H9 (cell line): ENCODE results near the gene LEPROT. TPM values are rescaled to one million over a fixed set of nuclear protein-coding genes. Genes with fewer than 3 reads are reported as not detected.
A peak's percentile ranks its signal among the peaks of the same experiment; 100 is the strongest.

ENCODE experiments used
- DNase-seq: peaks from one replicate; pipeline ENCODE4 v3.0.0-alpha.2; 2017
- H2AFZ ChIP-seq: one replicate; pipeline ENCODE4 v1.6.1; 2013; ENCODE audit warnings: mild to moderate bottlenecking, low read length, control low read depth, moderate library complexity
- H2AK5ac ChIP-seq: 2 replicates; pipeline ENCODE4 v1.6.1; 2013; ENCODE audit warnings: low read length, control low read depth, mixed read lengths; ENCODE audit not compliant: insufficient read length
- H2BK120ac ChIP-seq: one replicate; pipeline ENCODE4 v1.6.1; 2013; ENCODE audit warnings: low read depth, mild to moderate bottlenecking, low read length, control low read depth, inconsistent platforms; ENCODE audit not compliant: poor library complexity, severe bottlenecking
- H2BK12ac ChIP-seq: 2 replicates; pipeline ENCODE4 v1.6.1; 2013; ENCODE audit warnings: low read length, control low read depth, mixed read lengths, low read depth; ENCODE audit not compliant: insufficient read length
- H2BK15ac ChIP-seq: 2 replicates; pipeline ENCODE4 v1.6.1; 2013; ENCODE audit warnings: low read depth, low read length, control low read depth
- H2BK20ac ChIP-seq: one replicate; pipeline ENCODE4 v1.6.1; 2013; ENCODE audit warnings: low read depth, mild to moderate bottlenecking, low read length, control low read depth, inconsistent platforms; ENCODE audit not compliant: poor library complexity, severe bottlenecking
- H2BK5ac ChIP-seq: 2 replicates; pipeline ENCODE4 v1.6.1; 2013; ENCODE audit warnings: low read length, control low read depth, mixed read lengths; ENCODE audit not compliant: insufficient read length
- H3K14ac ChIP-seq: 2 replicates; pipeline ENCODE4 v1.6.1; 2013; ENCODE audit warnings: low read length, control low read depth; ENCODE audit not compliant: insufficient read depth
- H3K18ac ChIP-seq: 2 replicates; pipeline ENCODE4 v1.6.1; 2013; ENCODE audit warnings: low read depth, mild to moderate bottlenecking, mixed read lengths, low read length, control low read depth; ENCODE audit not compliant: insufficient read length
- H3K23ac ChIP-seq: 2 replicates; pipeline ENCODE4 v1.6.1; 2013; ENCODE audit warnings: low read length, control low read depth, mixed read lengths, low read depth; ENCODE audit not compliant: insufficient read length
- H3K23me2 ChIP-seq: 2 replicates; pipeline ENCODE4 v1.6.1; 2013; ENCODE audit warnings: low read depth, mild to moderate bottlenecking, mixed read lengths, low read length, control low read depth; ENCODE audit not compliant: insufficient read length, poor library complexity, severe bottlenecking
- H3K27ac ChIP-seq: 2 replicates; pipeline ENCODE4 v1.5.1; 2013; ENCODE audit warnings: low read length, control low read depth, mixed read lengths, low read depth; ENCODE audit not compliant: insufficient read length
- H3K27me3 ChIP-seq: 2 replicates; pipeline ENCODE4 v1.6.1; 2013; ENCODE audit warnings: low read length, control low read depth, inconsistent platforms; ENCODE audit not compliant: insufficient read depth
- H3K4ac ChIP-seq: 2 replicates; pipeline ENCODE4 v1.6.1; 2013; ENCODE audit warnings: low read depth, mild to moderate bottlenecking, control low read depth, inconsistent platforms, low read length, moderate library complexity
- H3K4me1 ChIP-seq: 2 replicates; pipeline ENCODE4 v1.6.1; 2013; ENCODE audit warnings: low read length, control low read depth, inconsistent platforms; ENCODE audit not compliant: insufficient read depth
- H3K4me2 ChIP-seq: 2 replicates; pipeline ENCODE4 v1.6.1; 2013; ENCODE audit warnings: low read length, control low read depth, mixed read lengths; ENCODE audit not compliant: insufficient read length, insufficient read depth
- H3K56ac ChIP-seq: 2 replicates; pipeline ENCODE4 v1.6.1; 2013; ENCODE audit warnings: low read depth, mild to moderate bottlenecking, mixed read lengths, low read length, control low read depth; ENCODE audit not compliant: insufficient read length
- H3K79me1 ChIP-seq: 2 replicates; pipeline ENCODE4 v1.6.1; 2013; ENCODE audit warnings: low read depth, mild to moderate bottlenecking, moderate library complexity, low read length, control low read depth, inconsistent platforms; ENCODE audit not compliant: insufficient read depth, poor library complexity, severe bottlenecking
- H3K79me2 ChIP-seq: 2 replicates; pipeline ENCODE4 v1.6.1; 2013; ENCODE audit warnings: low read length, control low read depth, inconsistent platforms; ENCODE audit not compliant: insufficient read depth
- H3K9ac ChIP-seq: 2 replicates; pipeline ENCODE4 v1.6.1; 2013; ENCODE audit warnings: low read length, control low read depth, mixed read lengths; ENCODE audit not compliant: insufficient read length; ENCODE audit errors: extremely low read depth
- H3K9me3 ChIP-seq: one replicate; pipeline ENCODE4 v1.6.1; 2013; ENCODE audit warnings: low read depth, low read length, inconsistent platforms; ENCODE audit not compliant: control insufficient read depth
- H3T11ph ChIP-seq: one replicate; pipeline ENCODE4 v1.6.1; 2013; ENCODE audit warnings: mild to moderate bottlenecking, low read length, control low read depth, inconsistent platforms
- H4K20me1 ChIP-seq: one replicate; pipeline ENCODE4 v1.6.1; 2013; ENCODE audit not compliant: control insufficient read depth, insufficient read length, insufficient read depth
- H4K5ac ChIP-seq: 2 replicates; pipeline ENCODE4 v1.6.1; 2013; ENCODE audit warnings: low read depth, mild to moderate bottlenecking, mixed read lengths, low read length, control low read depth; ENCODE audit not compliant: insufficient read length
- H4K8ac ChIP-seq: replicated peaks from 2 replicates; pipeline ENCODE4 v1.6.1; 2013; ENCODE audit warnings: low read length, control low read depth, mixed read lengths, low read depth; ENCODE audit not compliant: insufficient read length
- H4K91ac ChIP-seq: 2 replicates; pipeline ENCODE4 v1.6.1; 2013; ENCODE audit warnings: low read depth, mild to moderate bottlenecking, moderate library complexity, mixed read lengths, low read length, control low read depth; ENCODE audit not compliant: insufficient read length
- H3K27ac Mint-ChIP-seq, 3 experiments: 2 replicates in 2 of 3; 3 replicates in 1 of 3; pipeline ENCODE4 v1.8.0; 2020 to 2021; ENCODE audit warnings: mixed read lengths in 3 of 3, mild to moderate bottlenecking in 1 of 3, moderate library complexity in 1 of 3
- H3K27me3 Mint-ChIP-seq: 2 replicates; pipeline ENCODE4 v1.8.0; 2021; ENCODE audit warnings: low read depth, mild to moderate bottlenecking, moderate library complexity, mixed read lengths
- H3K36me3 Mint-ChIP-seq, 3 experiments: 2 replicates in 2 of 3; 3 replicates in 1 of 3; pipeline ENCODE4 v1.8.0; 2020 to 2021; ENCODE audit warnings: low read depth in 3 of 3, mixed read lengths in 3 of 3; ENCODE audit not compliant: insufficient read depth in 1 of 3
- H3K4me1 Mint-ChIP-seq, 2 experiments: 2 replicates each; pipeline ENCODE4 v1.8.0; 2020; ENCODE audit warnings: mixed read lengths in 2 of 2
- H3K4me3 Mint-ChIP-seq, 2 experiments: 2 replicates in 1 of 2; 3 replicates in 1 of 2; pipeline ENCODE4 v1.8.0; 2020 to 2021; ENCODE audit warnings: mild to moderate bottlenecking in 2 of 2, mixed read lengths in 2 of 2, moderate library complexity in 1 of 2
- H3K9me3 Mint-ChIP-seq, 2 experiments: 2 replicates in 1 of 2; 3 replicates in 1 of 2; pipeline ENCODE4 v1.8.0; 2020; ENCODE audit warnings: mild to moderate bottlenecking in 2 of 2, mixed read lengths in 2 of 2, moderate library complexity in 1 of 2
- CTCF ChIP-seq: fragments of 200-600 bp; sonication (generic); conservative IDR thresholded peaks from 3 replicates; pipeline ENCODE4 v1.8.0; 2021; ENCODE audit warnings: antibody characterized with exemption, mild to moderate bottlenecking
- WGBS: extraction: QIAGEN DNeasy Blood & Tissue Kit; methylation state at CpG from one replicate; pipeline ENCODE4 v1.1.7; 2013; ENCODE audit warnings: missing lambda C conversion rate, low lambda C conversion rate, mixed read lengths; ENCODE audit not compliant: insufficient read length; ENCODE audit errors: extremely low coverage; 5-methylcytosine and 5-hydroxymethylcytosine counted together
- total RNA-seq: library from RNA; stranded (reverse); gene quantifications from 2 replicates; pipeline ENCODE4 v1.2.1, GENCODE V29; 2021

Gene LEPROT
- total RNA-seq, 1 experiment from 2014 or later: 32.6 TPM

GRCh38 chr1:65440322-65440900, 19.9 kb downstream of the LEPROT start:
- 100% methylated on average over 4 of the region's 12 CpGs for WGBS
- TF ChIP-seq CTCF: no peak
- Mint-ChIP-seq H3K4me3 (no peak overlapping the region), H3K4me1 (peaks cover 40 to 46% of the 10 kb centered on the region in 2 experiments), H3K27ac (peak overlapping the region in 1 of 3 experiments; percentile 30; a peak in 1 of 7 replicates), H3K9me3 (peaks cover 12% of the 10 kb centered on the region in 2 experiments), H3K27me3 (0 out of 2 replicates have a peak, but pooled peaks cover 2% of the 10 kb centered on the region), H3K36me3 (peaks cover 4 to 20% (median 7%) of the 10 kb centered on the region in 3 experiments; a peak in 5 of 7 replicates)
- Histone ChIP-seq H3K56ac (no peak overlapping the region), H3K79me2 (no peaks in the 10 kb centered on the region), H3K9me3 (no peaks in the 10 kb centered on the region), H2BK5ac (no peak overlapping the region), H3K27me3 (no peaks in the 10 kb centered on the region), H3K23me2 (no peaks in the 10 kb centered on the region), H2BK120ac (no peak overlapping the region), H3K14ac (no peak overlapping the region), H3K4ac (no peak overlapping the region), H4K91ac (no peak overlapping the region), H3T11ph (no peak overlapping the region), H2AK5ac (no peak overlapping the region), H4K5ac (no peak overlapping the region), H3K4me1 (peaks cover 5% of the 10 kb centered on the region; the same call in 1 of the 2 replicates), H3K23ac (no peak overlapping the region), H3K79me1 (no peaks in the 10 kb centered on the region), H3K18ac (no peak overlapping the region), H2BK20ac (no peak overlapping the region), H4K20me1 (no peaks in the 10 kb centered on the region), H3K9ac (no peak overlapping the region), H3K4me2 (no peak overlapping the region), H2AFZ (no peak overlapping the region), H2BK12ac (no peak overlapping the region), H4K8ac (no peak overlapping the region), H3K27ac (no peak overlapping the region), H2BK15ac (no peak overlapping the region)
- DNase-seq: no peak
